Subcutaneous abdominal adipose tissue (tissue), 5 donors: ENCODE data around the gene GARIN1A.
"Not testable (repeated sequence)": the region's sequence is repeated elsewhere in the genome, so short reads cannot be mapped to it uniquely, and the experiment has no call there.

Experiments used
- H3K27ac ChIP-seq: one replicate; pipeline ENCODE4 v1.7.0; 2013; ENCODE audit warnings: low read depth, mild to moderate bottlenecking, inconsistent platforms, low read length, moderate library complexity
- H3K27me3 ChIP-seq, 5 donors: one replicate each; pipeline ENCODE4 v1.7.0; 2013; ENCODE audit warnings: low read length in 5 of 5, inconsistent platforms in 1 of 5; ENCODE audit not compliant: control insufficient read depth in 5 of 5, insufficient read depth in 4 of 5
- H3K36me3 ChIP-seq, 5 donors: one replicate each; pipeline ENCODE4 v1.7.0; 2013; ENCODE audit warnings: low read length in 5 of 5; ENCODE audit not compliant: control insufficient read depth in 5 of 5, insufficient read depth in 5 of 5
- H3K4me1 ChIP-seq, 5 donors: one replicate each; pipeline ENCODE4 v1.7.0; 2013; ENCODE audit warnings: low read length in 5 of 5, mild to moderate bottlenecking in 3 of 5, moderate library complexity in 1 of 5; ENCODE audit not compliant: control insufficient read depth in 5 of 5, insufficient read depth in 5 of 5
- H3K4me3 ChIP-seq, 5 donors: one replicate each; pipeline ENCODE4 v1.7.0; 2013; ENCODE audit warnings: low read length in 5 of 5, low read depth in 1 of 5
- H3K9ac ChIP-seq, 5 donors: one replicate each; pipeline ENCODE4 v1.7.0; 2013; ENCODE audit warnings: low read length in 5 of 5, mild to moderate bottlenecking in 4 of 5, moderate library complexity in 3 of 5
- H3K9me3 ChIP-seq, 5 donors: one replicate each; pipeline ENCODE4 v1.7.0; 2013; ENCODE audit warnings: low read length in 5 of 5; ENCODE audit not compliant: control insufficient read depth in 5 of 5
- donor health status: healthy.
- donor health status: healthy.
- donor health status: healthy.
- donor health status: healthy.
- donor health status: healthy.

The GARIN1A gene

GRCh38 chr7:128679920-128680319 lies 7.8 kb downstream of the GARIN1A start:
- H3K4me3 ChIP-seq = no peak overlapping the region
- no peak overlapping the region for H3K27ac ChIP-seq
- H3K36me3 ChIP-seq = peaks cover 5 to 16% (median 14%) of the 10 kb centered on the region in 5 donors
- H3K9ac ChIP-seq = no peak overlapping the region
- no peaks in the 10 kb centered on the region for H3K4me1 ChIP-seq
- H3K9me3 ChIP-seq = no peaks in the 10 kb centered on the region
- no peaks in the 10 kb centered on the region for H3K27me3 ChIP-seq

GRCh38 chr7:128681794-128682537 lies 9.9 kb downstream of the GARIN1A start:
- H3K9me3 ChIP-seq = no peaks in the 10 kb centered on the region
- H3K27ac ChIP-seq = no peak overlapping the region
- no peaks in the 10 kb centered on the region for H3K4me1 ChIP-seq
- H3K36me3 ChIP-seq = peaks cover 5 to 20% (median 15%) of the 10 kb centered on the region in 5 donors
- no peaks in the 10 kb centered on the region for H3K27me3 ChIP-seq
- H3K9ac ChIP-seq = no peak overlapping the region
- no peak overlapping the region for H3K4me3 ChIP-seq

GRCh38 chr7:128683270-128683669 lies 11.2 kb downstream of the GARIN1A start:
- not testable (repeated sequence) for H3K4me3 ChIP-seq, H3K27ac ChIP-seq, H3K9me3 ChIP-seq, H3K4me1 ChIP-seq, H3K9ac ChIP-seq, H3K27me3 ChIP-seq
- peaks cover 5 to 19% (median 15%) of the 10 kb centered on the region in 5 donors for H3K36me3 ChIP-seq

GRCh38 chr7:128683738-128684137 lies 11.6 kb downstream of the GARIN1A start:
- peaks cover 5 to 19% (median 15%) of the 10 kb centered on the region in 5 donors for H3K36me3 ChIP-seq

GRCh38 chr7:128687131-128687530 lies 15.0 kb downstream of the GARIN1A start:
- peaks cover 5 to 12% (median 10%) of the 10 kb centered on the region in 5 donors for H3K36me3 ChIP-seq

More at GRCh38 chr7:128683738-128684137, 11.6 kb downstream of the GARIN1A start:
- H3K27ac ChIP-seq, H3K9ac ChIP-seq, H3K9me3 ChIP-seq, H3K27me3 ChIP-seq, H3K4me1 ChIP-seq, H3K4me3 ChIP-seq: not testable (repeated sequence)

GRCh38 chr7:128688492-128688891 lies 16.4 kb downstream of the GARIN1A start:
- Histone ChIP-seq H3K4me3 (no peak overlapping the region), H3K4me1 (no peaks in the 10 kb centered on the region), H3K36me3 (peaks cover 0 to 7% (median 6%) of the 10 kb centered on the region in 5 donors), H3K27me3 (peaks cover 0 to 2% (median 0%) of the 10 kb centered on the region in 5 donors), H3K27ac (no peak overlapping the region), H3K9me3 (no peaks in the 10 kb centered on the region), H3K9ac (no peak overlapping the region)

More at GRCh38 chr7:128687131-128687530, 15.0 kb downstream of the GARIN1A start:
- Histone ChIP-seq H3K9ac (no peak overlapping the region), H3K9me3 (no peaks in the 10 kb centered on the region), H3K4me1 (no peaks in the 10 kb centered on the region), H3K27ac (no peak overlapping the region), H3K27me3 (no peaks in the 10 kb centered on the region), H3K4me3 (no peak overlapping the region)

- not testable (repeated sequence) for H3K4me1 ChIP-seq, H3K9me3 ChIP-seq, H3K36me3 ChIP-seq, H3K9ac ChIP-seq, H3K4me3 ChIP-seq, H3K27me3 ChIP-seq, H3K27ac ChIP-seq
These were observed 17.3 kb downstream of the GARIN1A start for GRCh38 chr7:128689161-128689935.

- H3K9ac ChIP-seq = no peak overlapping the region
- H3K4me3 ChIP-seq = no peak overlapping the region
- H3K36me3 ChIP-seq = no peaks in the 10 kb centered on the region
- no peaks in the 10 kb centered on the region for H3K4me1 ChIP-seq
- H3K27me3 ChIP-seq = peaks cover 0 to 5% (median 0%) of the 10 kb centered on the region in 5 donors
- H3K27ac ChIP-seq = no peak overlapping the region
- no peaks in the 10 kb centered on the region for H3K9me3 ChIP-seq
These were observed 19.1 kb downstream of the GARIN1A start for GRCh38 chr7:128691227-128691626.

- Histone ChIP-seq H3K27me3 (peaks cover 3 to 13% (median 10%) of the 10 kb centered on the region in 5 donors), H3K9me3 (no peaks in the 10 kb centered on the region), H3K9ac (no peak overlapping the region), H3K27ac (no peak overlapping the region), H3K36me3 (no peaks in the 10 kb centered on the region), H3K4me3 (no peak overlapping the region), H3K4me1 (peaks cover 0 to 9% (median 7%) of the 10 kb centered on the region in 5 donors)
These were observed 20.7 kb downstream of the GARIN1A start for GRCh38 chr7:128692623-128693270.
